Activated T-cell treated with anti-CD3 and anti-CD28 coated beads for 1 hour (primary cell): ENCODE data around the gene SH3TC1.

Experiments used
- DNase-seq: peaks from one replicate; pipeline ENCODE4 v3.0.0-alpha.2; 2020; ENCODE audit warnings: low read depth

SH3TC1 gene

DNA sequence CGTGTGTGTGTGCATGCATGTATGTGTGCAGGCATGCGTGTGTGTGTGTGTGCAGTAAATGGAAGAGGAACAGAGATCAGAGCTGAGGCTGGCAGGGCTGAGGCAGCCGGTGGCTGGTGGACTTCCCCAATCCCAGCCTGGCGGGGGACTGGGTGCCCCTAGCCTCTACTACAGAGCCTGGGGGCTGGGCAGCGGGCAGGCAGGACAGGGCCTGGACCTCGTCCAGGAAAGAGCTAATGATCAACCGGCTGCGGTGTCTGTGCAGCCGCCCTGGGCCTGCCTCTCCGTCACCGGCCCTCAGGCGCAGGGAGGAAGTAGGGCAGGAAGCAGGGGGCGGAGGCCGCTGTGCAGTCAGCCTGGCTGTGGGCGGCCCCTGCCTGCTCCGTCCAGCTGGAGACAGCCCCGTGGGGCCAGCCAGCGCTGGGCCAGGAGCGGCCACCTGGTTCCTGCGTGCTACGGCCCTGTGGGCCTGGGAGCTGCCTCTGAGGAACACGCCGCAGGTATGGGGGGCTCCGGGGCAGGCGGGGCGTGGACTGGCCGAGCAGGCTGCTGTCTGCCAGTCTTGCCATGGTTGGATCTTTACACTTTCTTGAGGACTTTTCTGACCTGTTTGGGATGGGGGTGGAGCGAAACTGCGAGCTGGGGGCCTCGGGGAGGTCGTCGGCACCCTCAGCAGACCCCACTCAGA is at the start of gene SH3TC1:
Gene SH3TC1, plus strand, starts transcription at position 385 of the 688 bp plus-strand sequence. CDS start 5,905 bp downstream, outside the sequence.
- peak; percentile 47 for DNase-seq

- DNase-seq: no peak
These were observed 49.4 kb upstream of the SH3TC1 start for GRCh38 chr4:8149664-8150063.

- no peak for DNase-seq
These were observed 48.7 kb upstream of the SH3TC1 start for GRCh38 chr4:8150152-8151090.

DNA sequence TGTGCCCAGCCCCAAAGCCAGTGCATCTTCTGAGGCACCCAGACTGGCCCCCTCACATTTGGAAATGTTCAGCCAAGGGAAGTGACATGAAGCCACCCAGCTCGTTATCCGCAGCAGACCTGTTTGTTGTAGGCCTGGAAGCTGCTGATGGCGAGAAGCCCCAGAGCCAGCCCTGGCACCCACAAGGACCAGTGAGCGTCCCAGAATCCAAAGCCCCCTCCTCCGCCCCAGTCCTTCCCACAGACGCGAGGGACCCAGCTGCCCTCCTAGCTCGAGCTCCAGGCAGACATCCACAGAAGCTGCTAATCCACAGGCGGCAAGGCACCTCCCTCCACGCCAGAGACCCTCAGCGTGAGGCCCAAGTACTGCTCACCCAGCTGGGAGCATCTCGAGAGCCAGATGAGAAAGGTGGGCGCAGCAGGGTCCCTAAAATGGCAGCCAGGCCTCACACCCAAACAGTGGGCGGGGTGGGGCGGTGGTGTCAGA is 47.9 kb upstream of the SH3TC1 start:
- no peak for DNase-seq

GRCh38 chr4:8152090-8152864 is 46.8 kb upstream of the SH3TC1 start:
- no peak for DNase-seq

DNA sequence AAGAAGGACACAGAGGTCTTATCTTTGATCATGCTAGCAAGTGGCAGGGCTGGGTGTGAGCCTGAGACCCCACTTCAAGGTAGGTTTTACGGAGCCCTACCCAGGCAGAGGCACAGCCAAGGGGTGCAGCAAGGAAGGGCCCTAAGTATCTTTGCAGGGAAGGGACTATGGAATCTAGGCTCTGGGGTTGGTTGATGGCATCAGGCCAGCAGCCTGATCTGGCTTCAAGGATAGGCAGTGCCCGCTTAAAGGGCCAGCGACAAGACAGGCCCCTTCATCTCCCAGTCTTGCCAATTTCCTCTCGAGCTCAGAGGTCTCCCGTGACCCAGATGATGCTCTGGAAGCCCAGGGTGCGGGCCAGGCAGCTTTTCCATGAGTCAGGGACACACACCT is 46.2 kb upstream of the SH3TC1 start:
- DNase-seq: no peak

- DNase-seq: no peak
These were observed 45.6 kb upstream of the SH3TC1 start for GRCh38 chr4:8153441-8153840.

DNA sequence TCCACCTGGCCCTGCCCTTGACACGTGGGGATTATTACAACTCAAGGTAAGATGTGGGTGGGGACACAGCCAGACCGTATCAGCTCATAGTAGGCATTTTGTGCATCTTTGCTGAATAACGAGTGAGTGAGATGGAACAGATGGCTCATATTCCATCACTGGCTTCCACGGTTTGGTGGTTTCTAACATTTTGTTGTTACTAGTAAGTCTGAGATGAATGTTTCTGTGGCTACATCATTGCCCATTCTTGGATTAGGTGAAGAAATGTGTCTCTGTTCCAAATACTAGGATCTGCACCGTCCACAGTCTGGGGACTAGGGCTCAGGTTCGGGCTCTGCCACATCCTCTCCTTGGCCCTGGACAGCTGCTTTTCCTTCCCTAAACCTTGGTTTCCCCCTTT is 44.0 kb upstream of the SH3TC1 start:
- no peak for DNase-seq

GRCh38 chr4:8155660-8156421 is 43.2 kb upstream of the SH3TC1 start:
- no peak for DNase-seq

DNA sequence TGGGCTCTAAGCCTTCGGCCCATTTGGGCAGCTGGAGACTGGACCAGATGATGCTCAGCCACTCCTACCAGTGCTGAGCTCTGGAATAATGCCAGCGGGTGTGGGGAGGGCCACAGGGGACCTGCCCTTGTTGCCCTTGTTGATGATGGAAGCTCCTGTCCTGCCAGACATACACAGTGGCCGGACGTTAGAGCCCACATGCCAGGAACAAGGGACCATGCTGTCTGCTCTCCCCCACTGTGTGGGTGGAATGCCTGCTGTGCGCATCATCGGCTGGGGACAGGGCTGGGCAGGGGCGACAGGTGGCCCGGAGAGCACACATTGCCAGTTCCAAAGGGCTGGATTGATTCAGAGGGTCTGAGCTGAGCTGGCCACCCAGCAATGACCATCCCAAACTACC is 42.5 kb upstream of the SH3TC1 start:
- DNase-seq: no peak

DNA sequence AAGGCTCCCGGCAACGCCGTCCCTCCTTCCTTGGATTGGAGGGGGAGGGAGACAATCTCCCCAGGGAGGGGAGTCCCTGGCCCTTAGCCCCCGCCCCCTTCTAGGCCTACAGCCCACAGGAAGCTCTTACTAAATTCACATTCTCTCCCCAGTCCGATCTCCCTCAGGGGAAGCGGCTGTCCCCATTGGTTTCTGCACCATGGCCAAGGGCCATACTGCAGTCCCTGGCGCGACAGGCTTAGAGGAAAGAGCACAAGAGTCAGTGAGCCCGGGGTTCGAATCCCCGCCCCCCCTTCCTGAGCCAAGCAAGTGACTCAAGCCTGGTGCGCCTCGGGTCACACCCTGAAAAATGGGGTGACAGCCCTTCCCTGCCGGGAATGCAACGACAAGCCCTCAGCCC is 41.6 kb upstream of the SH3TC1 start:
- no peak for DNase-seq

GRCh38 chr4:8157944-8158709 is 41.0 kb upstream of the SH3TC1 start:
- DNase-seq: no peak

GRCh38 chr4:8158710-8159536 is 40.2 kb upstream of the SH3TC1 start, which contains the start of gene ABLIM2:
Gene ABLIM2 (minus strand): TSS chr4:8158813. CDS start chr4:8158689, 124 bp downstream.
- peak; percentile 99 for DNase-seq

DNA sequence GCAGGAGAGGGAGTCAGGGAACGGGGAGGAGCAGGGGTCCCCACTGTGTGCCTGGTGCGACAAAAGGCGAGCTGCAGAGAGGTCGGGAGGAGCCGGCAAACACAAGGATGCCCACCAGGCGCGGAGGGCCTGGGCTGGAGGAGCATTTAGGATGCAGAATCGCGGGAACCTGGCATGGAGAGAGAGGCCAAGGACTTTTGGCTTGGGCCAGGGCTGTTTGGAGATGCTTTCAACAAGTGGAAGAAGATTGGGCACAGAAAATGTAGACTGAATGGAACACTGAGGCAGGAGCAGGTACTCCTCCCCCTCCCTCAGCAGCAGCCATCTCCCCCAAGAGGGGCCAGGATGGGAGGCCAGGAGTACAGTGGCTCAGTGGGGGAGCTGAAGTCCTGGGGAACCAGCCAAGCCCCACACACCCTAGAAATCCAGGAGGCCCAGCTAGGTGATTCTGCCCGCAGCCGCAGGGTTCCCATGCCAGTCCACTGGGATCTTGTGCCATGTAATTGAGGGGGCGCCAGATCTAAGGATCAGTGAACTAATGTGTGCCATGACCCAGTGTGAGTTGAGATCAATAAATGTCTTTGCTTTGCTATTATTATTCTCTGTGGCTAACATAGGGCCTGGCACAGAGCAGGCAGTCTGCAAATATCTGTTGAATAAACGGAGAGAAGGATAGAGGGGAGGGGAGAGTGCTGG is 39.4 kb upstream of the SH3TC1 start:
- DNase-seq: no peak

- DNase-seq: no peak
These were observed 38.9 kb upstream of the SH3TC1 start for GRCh38 chr4:8160233-8160560.

DNA sequence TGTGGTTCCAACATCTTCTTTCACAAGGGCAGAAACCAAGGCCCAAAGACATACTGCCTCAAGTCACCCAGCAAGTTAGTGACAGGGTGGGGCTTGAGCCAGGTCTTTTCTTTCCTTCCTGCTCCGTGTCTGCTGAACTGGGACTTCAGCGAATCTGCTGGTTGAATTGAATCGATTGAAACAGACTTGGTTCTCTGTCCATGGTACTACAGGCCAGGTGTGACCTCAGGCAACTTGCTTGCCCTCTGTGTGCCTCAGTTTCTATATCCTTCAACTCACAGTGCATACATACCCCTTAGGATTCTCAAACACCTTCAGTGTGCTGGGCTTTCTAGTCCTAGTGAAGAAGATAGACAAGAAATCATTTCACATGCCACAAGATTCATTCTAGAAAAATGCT is 38.5 kb upstream of the SH3TC1 start:
- DNase-seq: no peak

GRCh38 chr4:8162625-8163024 is 36.5 kb upstream of the SH3TC1 start:
- no peak for DNase-seq

GRCh38 chr4:8163026-8163425 is 36.1 kb upstream of the SH3TC1 start:
- DNase-seq: no peak
